Epithelial cell of proximal tubule (primary cell): ENCODE measurements around the gene POLE. TPM values are rescaled to one million over a fixed set of nuclear protein-coding genes. Genes with fewer than 3 reads are reported as not detected.

ENCODE experiments used
- DNase-seq: peaks from one replicate; pipeline ENCODE4 v3.0.0-alpha.2; 2011; ENCODE audit warnings: low read depth
- H3K4me3 ChIP-seq: 2 replicates; pipeline ENCODE4 v1.5.1; 2011; ENCODE audit warnings: low read depth, mild to moderate bottlenecking, low read length
- CTCF ChIP-seq: conservative IDR thresholded peaks from 2 replicates; pipeline ENCODE4 v1.5.1; 2012; ENCODE audit warnings: low read depth, mild to moderate bottlenecking, low read length
- total RNA-seq: library from RNA; depleted of rRNA; stranded (reverse); fragments of >200 nt; gene quantifications from 2 replicates; pipeline ENCODE4 v1.2.3, GENCODE V29; 2015

POLE gene
- total RNA-seq, 1 donor from 2014 or later = 37.9 TPM

DNA sequence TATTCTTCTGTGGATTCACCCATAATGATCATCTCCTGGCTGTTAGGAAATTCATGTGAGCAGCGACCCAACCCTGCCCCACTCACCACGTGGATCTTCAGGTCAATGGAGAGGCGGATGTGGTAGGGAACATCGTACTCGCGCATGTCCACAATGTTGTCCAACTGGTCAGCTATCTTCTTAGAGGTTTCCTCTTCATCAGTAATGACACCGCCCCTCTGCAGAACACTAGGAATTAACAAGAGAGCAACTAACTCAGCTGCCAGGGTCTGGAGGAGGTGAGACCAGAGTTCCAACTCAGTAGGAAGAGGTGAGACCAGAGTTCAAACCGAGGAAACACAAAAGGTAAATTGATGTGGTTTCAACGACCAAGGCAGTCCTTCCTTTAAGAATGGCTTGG, 9.7 kb downstream of the POLE start:
- DNase-seq = no peak
- no peak overlapping the region for H3K4me3 ChIP-seq
- no peak for TF ChIP-seq CTCF

DNA sequence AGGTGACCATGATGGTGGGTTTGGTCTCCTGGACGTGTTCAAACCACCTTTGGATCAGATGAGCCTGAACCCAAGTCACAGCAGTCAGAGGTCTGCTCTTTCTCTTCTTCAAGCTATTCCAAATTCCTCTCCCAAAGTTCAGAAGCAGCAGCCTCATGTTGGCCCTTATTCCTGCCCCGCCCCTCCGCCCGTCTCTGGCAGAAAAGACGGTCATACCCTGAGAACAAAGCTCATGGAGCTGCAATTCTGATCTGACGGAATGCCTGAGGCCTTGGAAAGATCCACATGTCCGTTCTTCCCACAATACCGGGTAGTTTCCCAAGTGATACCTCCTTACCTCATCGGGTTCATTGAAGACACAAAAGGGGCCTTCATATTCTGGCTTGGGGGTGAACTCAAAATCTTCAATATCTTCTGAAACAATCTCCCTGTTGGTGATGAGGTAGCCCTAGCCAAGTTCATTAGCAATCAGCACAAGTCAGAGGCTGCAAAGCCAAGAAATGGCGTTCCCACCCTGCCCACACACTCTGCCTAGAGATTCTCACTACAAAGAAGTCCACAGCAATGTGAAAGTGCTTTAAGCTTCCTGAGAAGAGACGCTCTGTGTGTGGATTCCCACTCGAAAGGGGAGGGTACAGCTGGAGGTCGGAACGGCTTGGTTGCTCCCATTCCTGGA, 11.2 kb downstream of the POLE start:
- H3K4me3 ChIP-seq = no peak overlapping the region
- TF ChIP-seq CTCF = no peak
- DNase-seq = no peak

DNA sequence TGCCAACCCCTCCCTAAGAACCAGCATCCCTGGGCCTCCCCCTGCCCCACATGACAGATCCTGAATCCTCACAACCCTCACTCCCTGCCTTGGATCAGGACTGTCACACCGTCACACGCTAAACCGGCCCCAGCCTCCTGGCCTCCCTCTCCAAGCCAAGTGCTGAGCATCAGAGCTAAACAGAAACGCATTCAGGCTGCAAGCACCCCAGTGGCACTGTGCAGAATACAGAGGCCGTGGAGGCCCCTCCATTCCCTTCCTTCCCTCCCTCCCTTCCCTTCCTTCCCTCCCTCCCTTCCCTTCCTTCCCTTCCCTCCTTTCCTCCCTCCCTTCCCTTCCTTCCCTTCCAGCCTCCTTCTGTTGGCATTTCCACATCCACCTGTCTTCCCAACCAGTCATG, 12.6 kb downstream of the POLE start:
- DNase-seq = no peak
- TF ChIP-seq CTCF = no peak

GRCh38 chr12:132673288-132674179, 13.6 kb downstream of the POLE start:
- no peak for TF ChIP-seq CTCF
- DNase-seq = no peak
- no peak overlapping the region for H3K4me3 ChIP-seq

More for the DNA sequence above, 12.6 kb downstream of the POLE start:
- no peak overlapping the region for H3K4me3 ChIP-seq

GRCh38 chr12:132672678-132673077, 14.5 kb downstream of the POLE start:
- H3K4me3 ChIP-seq = no peak overlapping the region
- no peak for TF ChIP-seq CTCF
- DNase-seq = no peak

DNA sequence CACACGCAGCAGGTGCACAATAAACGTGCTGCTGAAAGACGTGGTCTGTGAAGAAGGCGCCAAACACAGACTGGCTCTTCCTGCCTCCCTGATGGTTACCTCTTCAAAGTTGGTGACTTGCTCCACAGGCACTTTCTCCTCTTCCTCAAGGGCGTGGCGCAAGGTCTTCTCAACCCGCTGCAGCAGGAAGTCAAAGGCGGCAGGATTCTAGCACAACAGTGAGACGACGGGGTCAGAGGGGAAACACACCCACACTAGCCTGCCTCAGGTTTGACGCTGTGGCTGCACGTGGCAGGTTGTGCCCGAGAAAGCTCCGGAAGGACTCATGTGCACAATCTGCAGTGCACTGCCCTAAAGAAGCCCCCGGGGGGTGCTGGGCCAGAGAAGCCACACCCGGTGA, 15.0 kb downstream of the POLE start:
- DNase-seq = no peak
- no peak overlapping the region for H3K4me3 ChIP-seq
- TF ChIP-seq CTCF = no peak
